ENCODE data around the gene APIP. TPM values are rescaled to one million over a fixed set of nuclear protein-coding genes. Genes with fewer than 3 reads are reported as not detected.

APIP gene
- total RNA-seq, 2 donors from 2014 or later = 23.9 to 33.1 TPM

DNA sequence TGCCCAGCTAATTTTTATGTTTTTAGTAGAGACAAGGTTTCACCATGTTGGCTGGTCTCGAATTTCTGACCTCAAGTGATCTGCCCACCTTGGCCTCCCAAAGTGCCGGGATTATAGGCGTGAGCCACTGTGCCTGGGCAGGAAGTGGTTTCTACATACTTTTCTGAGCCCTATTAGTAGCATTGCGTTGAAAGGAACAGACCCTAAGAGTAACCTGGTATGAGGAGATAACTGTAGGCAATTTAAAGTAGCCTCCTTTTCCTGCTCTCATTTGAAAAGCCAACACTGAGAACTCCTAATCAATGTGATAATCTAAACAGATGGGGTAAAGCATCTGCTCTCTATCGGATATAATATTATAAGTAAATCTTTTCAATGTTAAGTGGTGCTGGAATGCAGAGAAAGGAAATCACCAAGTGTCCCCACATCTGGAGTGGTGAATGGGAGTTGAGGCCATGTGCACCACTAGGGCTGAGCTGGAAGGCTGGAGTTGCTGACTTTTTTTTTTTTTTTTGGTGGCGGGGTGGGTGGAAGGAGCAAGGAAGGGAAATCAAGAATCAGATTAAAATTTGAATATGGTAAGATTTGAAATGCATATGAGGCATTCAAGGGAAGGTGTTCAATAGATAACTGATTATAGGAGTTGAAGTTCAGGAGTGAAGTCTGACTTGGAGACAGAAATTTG lies 20.9 kb upstream of the APIP start:
- Histone ChIP-seq H3K27me3 (replicated peaks; ENCODE audit: insufficient read depth) (no peaks in the 10 kb centered on the region), H3K9me3 (no peaks in the 10 kb centered on the region), H3K27ac (no peak overlapping the region), H3K36me3 (no peaks in the 10 kb centered on the region), H3K4me3 (no peak overlapping the region), H3K4me1 (replicated peaks) (no peaks in the 10 kb centered on the region)
- WGBS = 92% methylated on average over 6 of the region's 6 CpGs
- DNase-seq (ENCODE audit: low spot score) = no peak
- TF ChIP-seq POLR2AphosphoS5 (IDR thresholded peaks at IDR 0.05) = no peak
- TF ChIP-seq, protein P1, sequence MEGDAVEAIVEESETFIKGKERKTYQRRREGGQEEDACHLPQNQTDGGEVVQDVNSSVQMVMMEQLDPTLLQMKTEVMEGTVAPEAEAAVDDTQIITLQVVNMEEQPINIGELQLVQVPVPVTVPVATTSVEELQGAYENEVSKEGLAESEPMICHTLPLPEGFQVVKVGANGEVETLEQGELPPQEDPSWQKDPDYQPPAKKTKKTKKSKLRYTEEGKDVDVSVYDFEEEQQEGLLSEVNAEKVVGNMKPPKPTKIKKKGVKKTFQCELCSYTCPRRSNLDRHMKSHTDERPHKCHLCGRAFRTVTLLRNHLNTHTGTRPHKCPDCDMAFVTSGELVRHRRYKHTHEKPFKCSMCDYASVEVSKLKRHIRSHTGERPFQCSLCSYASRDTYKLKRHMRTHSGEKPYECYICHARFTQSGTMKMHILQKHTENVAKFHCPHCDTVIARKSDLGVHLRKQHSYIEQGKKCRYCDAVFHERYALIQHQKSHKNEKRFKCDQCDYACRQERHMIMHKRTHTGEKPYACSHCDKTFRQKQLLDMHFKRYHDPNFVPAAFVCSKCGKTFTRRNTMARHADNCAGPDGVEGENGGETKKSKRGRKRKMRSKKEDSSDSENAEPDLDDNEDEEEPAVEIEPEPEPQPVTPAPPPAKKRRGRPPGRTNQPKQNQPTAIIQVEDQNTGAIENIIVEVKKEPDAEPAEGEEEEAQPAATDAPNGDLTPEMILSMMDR (IDR thresholded peaks at IDR 0.05) = no peak
- no peak for TF ChIP-seq POLR2A (IDR thresholded peaks at IDR 0.05)
- intact Hi-C loops (cut with DNase I) = loop anchor here (10.0 kb wide), 1 partner anchor 198 kb away; the partner anchor contains the start of gene CD44

DNA sequence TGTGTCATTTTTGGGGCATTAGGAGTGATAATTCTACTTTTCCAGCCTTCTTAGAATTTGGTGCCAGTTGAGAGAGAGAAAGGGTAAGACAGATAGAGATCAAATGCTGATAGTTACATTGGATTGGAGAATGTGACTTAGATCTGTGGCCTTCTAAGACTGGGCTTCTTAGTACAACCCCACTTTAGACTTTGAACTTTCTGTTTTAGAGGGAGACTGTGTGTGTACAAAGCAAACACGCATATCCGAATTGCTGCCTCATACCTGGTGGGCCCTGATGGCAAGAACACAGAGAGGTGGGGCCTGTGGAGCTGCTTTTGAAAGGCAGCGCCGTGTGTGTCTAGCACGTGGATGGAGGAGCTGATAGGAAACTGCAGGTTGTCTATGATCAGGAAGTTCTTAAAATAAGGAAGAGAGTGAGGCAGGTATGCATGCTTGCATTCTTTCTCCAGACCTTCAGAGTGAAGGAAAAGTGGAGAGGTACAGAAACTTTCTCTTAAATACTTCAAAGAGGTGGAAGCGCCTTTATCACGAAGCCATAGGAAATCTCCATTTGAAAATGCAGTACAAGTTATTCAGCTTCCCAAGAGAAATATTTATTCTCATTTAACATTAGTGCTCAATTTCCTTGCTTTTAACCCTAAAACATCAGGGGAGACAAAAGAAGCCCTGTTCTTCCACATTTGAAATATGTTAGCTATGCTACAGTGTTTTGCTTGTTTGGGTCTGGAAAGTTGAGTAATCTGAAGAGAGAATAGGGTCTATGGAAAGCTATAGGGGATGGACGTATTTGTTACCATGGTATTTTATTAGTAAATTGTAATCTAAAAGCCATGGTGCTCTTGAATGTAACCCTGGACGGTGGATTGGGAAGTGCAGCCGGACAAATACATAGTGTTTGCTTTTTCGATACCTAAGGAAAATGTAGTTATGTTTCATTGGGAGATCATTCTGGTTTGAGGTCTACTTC lies 13.9 kb upstream of the APIP start:
- no peaks in the 10 kb centered on the region for H3K4me1 ChIP-seq (replicated peaks)

DNA sequence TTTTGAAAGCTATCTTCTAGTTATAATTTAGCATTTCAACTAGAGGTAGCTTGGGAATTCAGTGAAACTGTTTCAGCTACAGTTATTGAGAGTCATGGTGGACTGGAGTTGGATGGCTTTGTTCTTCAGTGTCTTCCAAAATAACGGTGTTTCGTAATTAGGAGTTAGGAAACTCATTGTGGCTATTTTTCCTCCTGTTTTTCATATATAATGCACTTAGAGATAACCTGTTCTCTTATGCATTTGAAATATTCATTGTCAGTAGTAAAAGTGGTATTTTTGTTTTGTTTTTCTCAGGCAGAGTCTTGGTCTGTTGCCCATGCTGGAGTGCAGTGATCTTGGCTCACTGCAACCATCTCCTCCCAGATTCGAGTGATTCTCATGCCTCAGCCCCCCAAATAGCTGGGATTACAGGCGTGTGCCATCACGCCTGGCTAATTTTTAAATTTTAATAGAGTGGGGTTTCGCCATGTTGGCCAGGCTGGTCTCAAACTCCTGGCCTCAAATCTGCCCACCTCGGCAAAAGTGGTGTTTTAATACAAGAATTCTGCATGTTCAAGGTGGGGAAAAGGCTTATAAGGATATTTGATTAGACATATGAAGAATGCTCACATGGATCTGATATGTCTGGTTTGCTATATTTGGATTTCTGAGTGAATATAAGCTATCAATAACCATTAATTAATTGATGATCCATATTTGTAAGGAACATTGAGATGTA lies 12.9 kb upstream of the APIP start:
- Histone ChIP-seq H3K27ac (no peak overlapping the region), H3K4me1 (replicated peaks) (no peaks in the 10 kb centered on the region), H3K9me3 (no peaks in the 10 kb centered on the region), H3K4me3 (no peak overlapping the region), H3K27me3 (replicated peaks; ENCODE audit: insufficient read depth) (no peaks in the 10 kb centered on the region), H3K36me3 (no peaks in the 10 kb centered on the region)
- 87% methylated on average over 7 of the region's 7 CpGs for WGBS
- intact Hi-C loops (cut with DNase I) = loop anchor here (10.0 kb wide), 1 partner anchor 556 kb away; no protein-coding TSS in a partner anchor
- no peak for DNase-seq (ENCODE audit: low spot score)
- TF ChIP-seq, protein P1 (IDR thresholded peaks at IDR 0.05) = no peak

More for the DNA sequence above, 13.9 kb upstream of the APIP start:
- H3K9me3 ChIP-seq = no peaks in the 10 kb centered on the region
- no peak overlapping the region for H3K4me3 ChIP-seq
- H3K36me3 ChIP-seq = no peaks in the 10 kb centered on the region
- no peak overlapping the region for H3K27ac ChIP-seq
- WGBS = 84% methylated on average over 11 of the region's 11 CpGs
- no peaks in the 10 kb centered on the region for H3K27me3 ChIP-seq (replicated peaks; ENCODE audit: insufficient read depth)
- DNase-seq (ENCODE audit: low spot score) = no peak
- intact Hi-C loops (cut with DNase I) = loop anchor here (10.0 kb wide), 2 partner anchors 205 to 555 kb away; partner anchors contain the start of gene CD44
- no peak for TF ChIP-seq POLR2A (IDR thresholded peaks at IDR 0.05)
- TF ChIP-seq POLR2AphosphoS5 (IDR thresholded peaks at IDR 0.05) = no peak
- TF ChIP-seq, protein P1 (IDR thresholded peaks at IDR 0.05) = no peak

DNA sequence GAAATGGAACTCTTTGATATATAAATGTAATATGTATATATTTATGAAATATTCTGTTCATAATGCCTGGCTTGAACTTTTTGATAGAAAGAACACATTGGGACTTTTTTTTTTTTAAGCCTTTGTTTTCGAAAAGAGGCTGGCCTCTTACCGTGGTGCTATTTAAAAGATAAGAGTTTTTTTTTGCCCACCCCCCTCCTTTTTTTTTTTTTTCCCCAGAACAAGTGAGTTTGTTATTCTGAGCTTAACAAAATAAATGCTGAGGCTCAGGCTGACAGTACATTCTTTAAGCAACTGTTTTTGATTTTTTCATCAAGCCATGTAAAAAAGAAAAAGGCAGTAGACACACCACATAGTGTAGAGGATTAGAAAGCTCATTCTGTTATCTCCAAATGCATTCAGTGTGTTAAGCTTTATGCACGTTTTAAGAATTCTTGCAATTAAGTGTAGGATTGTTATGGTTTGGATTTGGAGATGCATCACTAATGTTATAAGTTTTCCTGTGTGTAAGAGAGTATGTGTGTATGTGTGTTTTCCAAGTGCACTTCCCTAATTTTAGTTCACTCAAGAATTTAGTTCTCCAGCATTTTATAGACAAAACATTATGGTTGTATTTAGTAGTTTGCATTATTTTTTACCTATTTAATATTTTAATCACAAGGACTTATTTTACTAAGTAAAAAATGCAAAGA lies 12.2 kb upstream of the APIP start:
- intact Hi-C loops (cut with DNase I) = loop anchor here (10.0 kb wide), 1 partner anchor 556 kb away; no protein-coding TSS in a partner anchor
- H3K4me1 ChIP-seq (replicated peaks) = no peaks in the 10 kb centered on the region
- no peaks in the 10 kb centered on the region for H3K36me3 ChIP-seq
- H3K27me3 ChIP-seq (replicated peaks; ENCODE audit: insufficient read depth) = no peaks in the 10 kb centered on the region
- no peak for DNase-seq (ENCODE audit: low spot score)
- TF ChIP-seq POLR2A (IDR thresholded peaks at IDR 0.05) (no peak), POLR2AphosphoS5 (IDR thresholded peaks at IDR 0.05) (no peak)
- TF ChIP-seq, protein P1 (IDR thresholded peaks at IDR 0.05) = no peak
- no peak overlapping the region for H3K4me3 ChIP-seq
- H3K9me3 ChIP-seq = no peaks in the 10 kb centered on the region
- WGBS = 75% methylated on average over 3 of the region's 3 CpGs
- H3K27ac ChIP-seq = no peak overlapping the region
